ENCODE results near the gene TJAP1. TPM values are rescaled to one million over a fixed set of nuclear protein-coding genes. Genes with fewer than 3 reads are reported as not detected.
"Not testable (repeated sequence)": the region's sequence is repeated elsewhere in the genome, so short reads cannot be mapped to it uniquely, and the experiment has no call there.

Gene TJAP1
- total and polyA plus RNA-seq, 2 donors, result 10.1 to 32.1 TPM

DNA sequence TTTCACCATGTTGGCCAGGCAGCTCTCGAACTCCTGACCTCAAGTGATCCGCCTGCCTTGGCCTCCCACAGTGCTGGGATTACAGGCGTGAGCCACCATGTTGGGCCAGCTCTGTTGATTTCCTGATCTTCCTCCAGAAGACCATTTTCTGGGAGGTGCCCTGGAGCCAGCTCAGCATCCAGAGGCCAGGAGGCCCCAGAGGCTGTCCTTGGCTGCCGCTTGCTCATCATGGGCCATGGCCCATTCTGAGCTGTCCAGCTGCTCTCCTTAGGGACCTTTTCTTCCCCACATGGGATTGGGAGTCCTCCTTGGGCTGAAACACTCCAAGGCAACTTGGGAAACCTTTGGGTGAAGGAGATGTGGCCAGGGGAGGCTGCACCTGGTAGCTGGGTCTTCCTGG lies 17.4 kb downstream of the TJAP1 start:
- peaks cover 0 to 15% of the 10 kb centered on the region in 2 donors for H3K4me1 ChIP-seq (ENCODE audit: control insufficient read depth in 2 of 2, insufficient read depth in 2 of 2, low read length in 2 of 2)
- 98% methylated on average over 4 of the region's 4 CpGs for WGBS
- H3K27me3 ChIP-seq (ENCODE audit: control insufficient read depth in 2 of 2, insufficient read depth in 1 of 2, low read length in 1 of 2), result no peaks in the 10 kb centered on the region
- H3K4me3 ChIP-seq (ENCODE audit: low read length in 2 of 2), result no peak overlapping the region
- no peak overlapping the region for H3K27ac ChIP-seq (ENCODE audit: low read depth in 1 of 2, low read length in 1 of 2)
- no peak for DNase-seq (ENCODE audit: low read depth in 6 of 9, low spot score in 9 of 9)
- peaks cover 25 to 36% of the 10 kb centered on the region in 2 donors for H3K36me3 ChIP-seq (ENCODE audit: control insufficient read depth in 2 of 2, insufficient read depth in 2 of 2, low read length in 1 of 2)
- H3K9me3 ChIP-seq (ENCODE audit: control insufficient read depth in 2 of 2, insufficient read depth in 1 of 2, low read length in 1 of 2), result no peaks in the 10 kb centered on the region

DNA sequence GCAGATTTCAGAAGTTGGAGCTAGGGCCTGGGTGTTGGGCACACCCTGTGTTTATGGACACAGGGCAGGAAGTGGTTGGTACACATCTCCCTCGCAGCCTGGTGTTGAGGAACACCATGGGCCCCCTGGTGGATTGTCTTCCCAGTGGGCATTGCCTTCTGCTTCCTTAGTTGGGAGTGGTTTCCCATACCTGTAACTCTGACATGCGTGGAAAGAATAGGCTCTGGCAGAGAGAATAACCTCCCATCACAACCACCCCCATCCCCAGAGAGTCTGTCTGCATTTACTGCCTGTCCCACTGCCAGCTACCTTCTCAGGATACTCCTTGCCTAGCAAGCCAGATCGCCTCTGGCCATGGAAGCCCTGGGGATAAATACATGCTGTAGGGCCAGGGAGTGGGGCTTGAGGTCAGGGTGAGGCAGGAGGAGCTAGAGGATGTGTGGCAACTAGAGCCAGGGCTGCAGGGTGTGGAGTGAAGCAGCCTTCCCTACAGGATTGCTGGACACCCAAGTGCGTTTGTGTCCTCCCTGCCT lies 18.1 kb downstream of the TJAP1 start:
- WGBS, result 84% methylated on average over 4 of the region's 4 CpGs
- no peak for DNase-seq (ENCODE audit: low read depth in 6 of 9, low spot score in 9 of 9)
- peaks cover 29 to 36% of the 10 kb centered on the region in 2 donors for H3K36me3 ChIP-seq (ENCODE audit: control insufficient read depth in 2 of 2, insufficient read depth in 2 of 2, low read length in 1 of 2)
- H3K4me1 ChIP-seq (ENCODE audit: control insufficient read depth in 2 of 2, insufficient read depth in 2 of 2, low read length in 2 of 2), result peaks cover 0 to 15% of the 10 kb centered on the region in 2 donors
- no peaks in the 10 kb centered on the region for H3K9me3 ChIP-seq (ENCODE audit: control insufficient read depth in 2 of 2, insufficient read depth in 1 of 2, low read length in 1 of 2)
- no peak overlapping the region for H3K4me3 ChIP-seq (ENCODE audit: low read length in 2 of 2)
- H3K27me3 ChIP-seq (ENCODE audit: control insufficient read depth in 2 of 2, insufficient read depth in 1 of 2, low read length in 1 of 2), result no peaks in the 10 kb centered on the region
- H3K27ac ChIP-seq (ENCODE audit: low read depth in 1 of 2, low read length in 1 of 2), result no peak overlapping the region

- no peak overlapping the region for H3K4me3 ChIP-seq (ENCODE audit: low read length in 2 of 2)
- H3K27me3 ChIP-seq (ENCODE audit: control insufficient read depth in 2 of 2, insufficient read depth in 1 of 2, low read length in 1 of 2), result no peaks in the 10 kb centered on the region
- no peak for DNase-seq (ENCODE audit: low read depth in 6 of 9, low spot score in 9 of 9)
- H3K36me3 ChIP-seq (ENCODE audit: control insufficient read depth in 2 of 2, insufficient read depth in 2 of 2, low read length in 1 of 2), result peaks cover 40 to 46% of the 10 kb centered on the region in 2 donors
- no peaks in the 10 kb centered on the region for H3K9me3 ChIP-seq (ENCODE audit: control insufficient read depth in 2 of 2, insufficient read depth in 1 of 2, low read length in 1 of 2)
- H3K27ac ChIP-seq (ENCODE audit: low read depth in 1 of 2, low read length in 1 of 2), result peak overlapping the region in 1 of 2 donors; percentile 33
- 91% methylated on average over 18 of the region's 18 CpGs for WGBS
- H3K4me1 ChIP-seq (ENCODE audit: control insufficient read depth in 2 of 2, insufficient read depth in 2 of 2, low read length in 2 of 2), result peaks cover 0 to 15% of the 10 kb centered on the region in 2 donors
These were observed 19.2 kb downstream of the TJAP1 start for GRCh38 chr6:43496370-43497128.

DNA sequence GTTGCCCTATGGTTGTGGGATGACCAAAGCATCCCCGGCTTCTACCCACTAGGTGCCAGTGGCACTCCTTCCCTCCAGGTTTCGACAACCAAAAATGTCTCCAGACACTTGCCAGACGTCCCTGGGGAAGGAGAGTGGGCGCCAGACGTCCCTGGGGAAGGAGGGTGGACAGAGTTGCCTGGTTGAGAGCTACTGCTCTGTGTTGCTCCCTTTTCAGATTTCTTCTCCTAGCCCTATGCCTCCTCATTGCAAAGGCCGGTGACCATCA lies 19.7 kb downstream of the TJAP1 start:
- DNase-seq (ENCODE audit: low read depth in 6 of 9, low spot score in 9 of 9), result no peak
- Histone ChIP-seq H3K27ac (ENCODE audit: low read depth in 1 of 2, low read length in 1 of 2) (peak overlapping the region in 1 of 2 donors; percentile 33), H3K27me3 (ENCODE audit: control insufficient read depth in 2 of 2, insufficient read depth in 1 of 2, low read length in 1 of 2) (no peaks in the 10 kb centered on the region), H3K4me1 (ENCODE audit: control insufficient read depth in 2 of 2, insufficient read depth in 2 of 2, low read length in 2 of 2) (peaks cover 0 to 12% of the 10 kb centered on the region in 2 donors), H3K36me3 (ENCODE audit: control insufficient read depth in 2 of 2, insufficient read depth in 2 of 2, low read length in 1 of 2) (peaks cover 42 to 49% of the 10 kb centered on the region in 2 donors), H3K4me3 (ENCODE audit: low read length in 2 of 2) (no peak overlapping the region), H3K9me3 (ENCODE audit: control insufficient read depth in 2 of 2, insufficient read depth in 1 of 2, low read length in 1 of 2) (no peaks in the 10 kb centered on the region)
- WGBS, result 93% methylated on average over 6 of the region's 6 CpGs

- DNase-seq (ENCODE audit: low read depth in 6 of 9, low spot score in 9 of 9), result no peak
- WGBS, result 97% methylated on average over 12 of the region's 12 CpGs
- peaks cover 48 to 55% of the 10 kb centered on the region in 2 donors for H3K36me3 ChIP-seq (ENCODE audit: control insufficient read depth in 2 of 2, insufficient read depth in 2 of 2, low read length in 1 of 2)
- no peak overlapping the region for H3K4me3 ChIP-seq (ENCODE audit: low read length in 2 of 2)
- peaks cover 0 to 11% of the 10 kb centered on the region in 2 donors for H3K4me1 ChIP-seq (ENCODE audit: control insufficient read depth in 2 of 2, insufficient read depth in 2 of 2, low read length in 2 of 2)
- no peaks in the 10 kb centered on the region for H3K9me3 ChIP-seq (ENCODE audit: control insufficient read depth in 2 of 2, insufficient read depth in 1 of 2, low read length in 1 of 2)
- no peaks in the 10 kb centered on the region for H3K27me3 ChIP-seq (ENCODE audit: control insufficient read depth in 2 of 2, insufficient read depth in 1 of 2, low read length in 1 of 2)
- no peak overlapping the region for H3K27ac ChIP-seq (ENCODE audit: low read depth in 1 of 2, low read length in 1 of 2)
These were observed 20.3 kb downstream of the TJAP1 start for GRCh38 chr6:43497689-43498088.

DNA sequence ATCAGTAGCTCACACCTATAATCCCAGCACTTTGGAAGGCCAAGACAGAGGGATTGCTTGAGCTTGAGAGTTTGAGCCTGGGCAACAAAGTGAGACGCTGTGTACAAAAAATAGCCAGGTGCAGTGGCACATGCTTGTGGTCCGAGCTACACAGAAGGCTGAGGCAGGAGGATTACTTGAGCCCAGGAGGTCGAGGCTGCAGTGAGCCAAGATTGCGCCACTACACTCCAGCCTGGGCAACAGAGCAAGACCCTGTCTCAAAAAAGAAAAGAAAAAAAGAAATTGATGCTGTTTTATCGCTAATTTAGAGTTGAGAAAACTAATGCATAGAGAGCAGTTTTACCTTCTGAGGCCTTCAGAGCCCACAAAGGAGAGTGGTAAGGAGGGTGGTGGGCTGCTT lies 20.9 kb downstream of the TJAP1 start:
- WGBS, result over 99% methylated on average over 5 of the region's 5 CpGs
- H3K4me1 ChIP-seq (ENCODE audit: control insufficient read depth in 2 of 2, insufficient read depth in 2 of 2, low read length in 2 of 2), result peaks cover 0 to 11% of the 10 kb centered on the region in 2 donors

DNA sequence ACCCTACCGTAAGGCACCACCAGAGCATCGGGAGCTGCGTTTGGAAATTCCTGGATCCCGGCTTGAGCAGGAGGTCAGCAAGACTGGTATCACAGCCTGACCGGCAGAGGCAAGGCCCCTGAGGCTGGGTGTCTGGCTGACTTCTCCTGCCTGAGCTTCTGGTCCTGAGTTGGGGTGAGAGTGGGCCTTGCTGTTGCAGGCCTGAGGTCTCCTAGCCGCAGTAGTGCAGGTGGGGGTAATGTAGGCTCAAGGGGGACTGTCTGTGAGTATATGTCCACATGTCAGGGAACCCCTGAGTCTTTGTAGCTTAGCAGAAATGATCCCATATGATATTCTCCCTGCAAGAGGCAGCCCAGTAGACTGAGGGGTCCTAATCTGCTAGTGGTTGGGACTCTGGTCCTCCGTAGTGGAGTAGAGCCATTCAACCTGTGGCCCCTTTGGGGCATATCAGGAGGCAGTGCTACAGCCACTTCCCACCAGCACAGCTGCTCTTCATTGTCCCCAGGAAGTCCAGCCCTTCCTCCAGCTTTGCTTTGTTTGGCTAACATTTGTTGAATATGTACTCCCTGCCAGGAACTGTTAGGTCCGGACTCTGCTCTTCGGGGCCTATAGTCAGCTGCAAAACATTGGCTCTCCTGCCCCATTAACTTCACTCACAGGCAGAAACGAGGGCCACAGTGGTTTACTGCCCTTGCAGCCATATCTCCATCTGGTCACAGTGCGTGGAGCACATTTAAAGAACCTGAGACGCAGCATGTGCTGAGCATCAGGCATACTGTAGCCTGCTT lies 21.9 kb downstream of the TJAP1 start:
- Histone ChIP-seq H3K36me3 (ENCODE audit: control insufficient read depth in 2 of 2, insufficient read depth in 2 of 2, low read length in 1 of 2) (peaks cover 60 to 68% of the 10 kb centered on the region in 2 donors), H3K27ac (ENCODE audit: low read depth in 1 of 2, low read length in 1 of 2) (no peak overlapping the region), H3K27me3 (ENCODE audit: control insufficient read depth in 2 of 2, insufficient read depth in 1 of 2, low read length in 1 of 2) (no peaks in the 10 kb centered on the region), H3K4me3 (ENCODE audit: low read length in 2 of 2) (no peak overlapping the region), H3K9me3 (ENCODE audit: control insufficient read depth in 2 of 2, insufficient read depth in 1 of 2, low read length in 1 of 2) (no peaks in the 10 kb centered on the region), H3K4me1 (ENCODE audit: control insufficient read depth in 2 of 2, insufficient read depth in 2 of 2, low read length in 2 of 2) (peaks cover 0 to 11% of the 10 kb centered on the region in 2 donors)
- no peak for DNase-seq (ENCODE audit: low read depth in 6 of 9, low spot score in 9 of 9)
- WGBS, result 98% methylated on average over 12 of the region's 12 CpGs

More for the DNA sequence above, 20.9 kb downstream of the TJAP1 start:
- not testable (repeated sequence) for H3K27me3 ChIP-seq (ENCODE audit: control insufficient read depth in 2 of 2, insufficient read depth in 1 of 2, low read length in 1 of 2); H3K27ac ChIP-seq (ENCODE audit: low read depth in 1 of 2, low read length in 1 of 2); DNase-seq (ENCODE audit: low read depth in 6 of 9, low spot score in 9 of 9); H3K9me3 ChIP-seq (ENCODE audit: control insufficient read depth in 2 of 2, insufficient read depth in 1 of 2, low read length in 1 of 2); H3K4me3 ChIP-seq (ENCODE audit: low read length in 2 of 2)
- peaks cover 54 to 61% of the 10 kb centered on the region in 2 donors for H3K36me3 ChIP-seq (ENCODE audit: control insufficient read depth in 2 of 2, insufficient read depth in 2 of 2, low read length in 1 of 2)

- WGBS, result 100% methylated on average over 3 of the region's 3 CpGs
- H3K36me3 ChIP-seq (ENCODE audit: control insufficient read depth in 2 of 2, insufficient read depth in 2 of 2, low read length in 1 of 2), result peaks cover 77 to 85% of the 10 kb centered on the region in 2 donors
- DNase-seq (ENCODE audit: low read depth in 6 of 9, low spot score in 9 of 9), result no peak
- peaks cover 0 to 3% of the 10 kb centered on the region in 2 donors for H3K4me1 ChIP-seq (ENCODE audit: control insufficient read depth in 2 of 2, insufficient read depth in 2 of 2, low read length in 2 of 2)
- no peaks in the 10 kb centered on the region for H3K9me3 ChIP-seq (ENCODE audit: control insufficient read depth in 2 of 2, insufficient read depth in 1 of 2, low read length in 1 of 2)
- no peak overlapping the region for H3K27ac ChIP-seq (ENCODE audit: low read depth in 1 of 2, low read length in 1 of 2)
- H3K27me3 ChIP-seq (ENCODE audit: control insufficient read depth in 2 of 2, insufficient read depth in 1 of 2, low read length in 1 of 2), result no peaks in the 10 kb centered on the region
- no peak overlapping the region for H3K4me3 ChIP-seq (ENCODE audit: low read length in 2 of 2)
These were observed 23.6 kb downstream of the TJAP1 start for GRCh38 chr6:43500921-43501320.

DNA sequence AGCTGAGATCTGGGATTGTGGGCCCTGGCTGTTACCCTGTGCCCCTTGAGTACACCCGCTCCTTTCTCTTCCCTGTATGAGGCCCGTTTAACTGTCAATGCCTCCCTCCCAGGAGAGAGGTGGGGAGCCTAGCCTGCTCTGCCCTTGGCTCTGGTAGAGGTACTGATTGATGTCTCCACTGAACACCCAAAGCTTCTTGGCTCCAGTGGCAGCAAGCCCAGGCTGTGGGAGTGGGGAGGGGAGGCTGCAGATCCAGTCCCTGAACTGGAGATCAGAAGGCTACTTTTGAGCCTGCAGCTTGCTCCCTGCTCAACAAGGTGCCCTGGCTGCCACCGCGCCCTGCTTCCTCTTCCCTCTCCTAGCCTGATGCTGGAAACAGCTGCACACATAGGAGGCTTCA lies 25.3 kb downstream of the TJAP1 start:
- Histone ChIP-seq H3K4me1 (ENCODE audit: control insufficient read depth in 2 of 2, insufficient read depth in 2 of 2, low read length in 2 of 2) (peaks cover 0 to 6% of the 10 kb centered on the region in 2 donors), H3K9me3 (ENCODE audit: control insufficient read depth in 2 of 2, insufficient read depth in 1 of 2, low read length in 1 of 2) (no peaks in the 10 kb centered on the region), H3K27me3 (ENCODE audit: control insufficient read depth in 2 of 2, insufficient read depth in 1 of 2, low read length in 1 of 2) (peaks cover 0 to 10% of the 10 kb centered on the region in 2 donors), H3K36me3 (ENCODE audit: control insufficient read depth in 2 of 2, insufficient read depth in 2 of 2, low read length in 1 of 2) (peaks cover 73 to 79% of the 10 kb centered on the region in 2 donors), H3K4me3 (ENCODE audit: low read length in 2 of 2) (no peak overlapping the region), H3K27ac (ENCODE audit: low read depth in 1 of 2, low read length in 1 of 2) (no peak overlapping the region)
- no peak for DNase-seq (ENCODE audit: low read depth in 6 of 9, low spot score in 9 of 9)
- 97% methylated on average over 4 of the region's 4 CpGs for WGBS

Data from thymus (tissue), 11 donors.